Occipital lobe (tissue), 2 donors: ENCODE results near the gene WNT2. TPM values are rescaled to one million over a fixed set of nuclear protein-coding genes. Genes with fewer than 3 reads are reported as not detected.

Source experiments
- small RNA-seq: library from RNA; depleted of rRNA; stranded (forward); fragments of <200 nt; gene quantifications from one replicate; pipeline ENCODE3, GENCODE V24; 2014
- total RNA-seq: library from RNA; depleted of rRNA; stranded (reverse); fragments of >200 nt; gene quantifications from one replicate; pipeline ENCODE4 v1.2.3, GENCODE V29; 2014

Gene WNT2
- total RNA-seq, 1 donor from 2014 or later, result 0.16 TPM

Small RNA genes lying within 50 kb of the gene (small RNA-seq; reads per million reads assigned to genes)
- not detected for gene MTCYBP6

Other genes starting within 250 kb of the WNT2 start
- not detected for gene ASZ1, start 104.4 kb upstream of the WNT2 start, total RNA-seq
- gene CFTR, start 157.0 kb upstream of the WNT2 start, total RNA-seq, result 0.16 TPM